Iris pigment epithelial cell (primary cell): ENCODE results near the gene RIMBP2.

Experiments used
- DNase-seq: peaks from one replicate; pipeline ENCODE4 v3.0.0-alpha.2; 2011; ENCODE audit warnings: low read depth

Gene RIMBP2

GRCh38 chr12:130366159-130366558, 349.9 kb downstream of the RIMBP2 start:
- no peak for DNase-seq

- no peak for DNase-seq
Observed at GRCh38 chr12:130364578-130364977, 351.5 kb downstream of the RIMBP2 start.

- DNase-seq, result no peak
Observed at GRCh38 chr12:130362060-130362459, 354.0 kb downstream of the RIMBP2 start.

DNA sequence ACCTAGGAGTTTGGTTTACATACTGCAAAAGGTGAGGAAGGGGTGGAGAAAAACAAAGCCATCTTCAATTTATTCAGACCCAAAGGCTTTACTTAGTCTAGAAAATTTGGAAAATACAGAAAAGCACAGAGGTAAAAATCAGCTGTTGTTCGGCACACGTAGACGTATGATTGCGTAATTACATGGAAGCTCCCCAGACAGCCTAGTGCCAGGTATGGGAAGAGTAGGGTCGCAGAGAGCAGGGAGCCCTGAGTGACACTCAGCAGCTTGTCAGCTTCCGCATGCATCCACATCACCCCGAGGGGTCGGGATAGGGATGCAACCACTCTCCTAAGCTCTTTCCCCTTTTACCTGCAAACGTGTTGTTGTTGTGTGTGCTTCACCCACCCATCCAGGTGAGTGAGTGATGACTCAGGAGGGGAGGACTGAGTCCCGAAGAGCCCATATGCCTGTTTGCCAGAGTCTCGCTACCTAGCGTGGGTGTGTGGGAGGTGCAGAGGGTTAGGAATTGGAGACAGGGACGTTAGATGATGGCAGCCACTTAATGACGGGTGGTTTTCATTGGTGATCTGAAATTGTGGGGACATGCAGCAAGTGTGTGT, 358.3 kb downstream of the RIMBP2 start:
- DNase-seq, result no peak

GRCh38 chr12:130357241-130357640, 358.9 kb downstream of the RIMBP2 start:
- DNase-seq, result no peak

GRCh38 chr12:130356222-130356621, 359.9 kb downstream of the RIMBP2 start:
- no peak for DNase-seq

- no peak for DNase-seq
Observed at GRCh38 chr12:130354407-130354806, 361.7 kb downstream of the RIMBP2 start.

GRCh38 chr12:130353081-130353480, 363.0 kb downstream of the RIMBP2 start:
- DNase-seq, result no peak

DNA sequence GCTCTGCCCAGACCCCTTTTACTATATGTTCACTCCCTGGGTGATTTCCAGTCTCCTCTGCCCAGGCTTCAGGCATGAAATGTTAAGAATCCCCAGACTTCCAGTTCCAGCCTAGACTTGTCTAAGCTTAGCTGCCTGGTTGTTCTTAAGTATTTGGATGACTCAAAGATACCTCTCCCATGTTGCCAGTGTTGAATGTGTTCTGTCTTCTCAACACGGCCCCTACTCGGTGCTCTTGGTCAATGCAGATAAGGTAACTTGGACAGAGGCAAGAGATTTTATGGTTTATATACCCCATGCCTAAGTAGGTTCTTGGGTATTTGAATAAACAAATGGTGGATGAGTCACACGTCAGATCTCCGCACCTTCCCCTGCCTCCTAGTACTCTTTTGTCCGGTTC, 364.8 kb downstream of the RIMBP2 start:
- DNase-seq, result no peak

DNA sequence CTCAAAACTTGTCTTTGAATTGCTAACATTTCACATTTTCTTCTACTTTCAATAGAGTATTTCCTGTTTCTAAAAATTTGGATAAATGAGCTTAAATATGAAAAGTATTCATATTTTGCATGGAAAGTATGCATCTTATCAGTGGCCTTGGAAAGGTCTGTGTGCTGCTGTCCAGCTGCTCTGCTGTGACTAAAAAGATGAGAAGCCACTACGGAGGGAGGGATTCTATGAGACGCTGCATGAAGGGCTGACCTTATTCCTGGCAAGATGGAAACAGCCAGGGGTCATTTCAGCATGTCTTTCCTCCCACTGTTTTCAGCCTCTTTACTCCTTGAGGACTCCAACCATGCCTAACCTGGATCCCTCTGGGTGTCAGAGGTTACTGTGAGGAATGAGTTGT, 365.4 kb downstream of the RIMBP2 start:
- no peak for DNase-seq

DNA sequence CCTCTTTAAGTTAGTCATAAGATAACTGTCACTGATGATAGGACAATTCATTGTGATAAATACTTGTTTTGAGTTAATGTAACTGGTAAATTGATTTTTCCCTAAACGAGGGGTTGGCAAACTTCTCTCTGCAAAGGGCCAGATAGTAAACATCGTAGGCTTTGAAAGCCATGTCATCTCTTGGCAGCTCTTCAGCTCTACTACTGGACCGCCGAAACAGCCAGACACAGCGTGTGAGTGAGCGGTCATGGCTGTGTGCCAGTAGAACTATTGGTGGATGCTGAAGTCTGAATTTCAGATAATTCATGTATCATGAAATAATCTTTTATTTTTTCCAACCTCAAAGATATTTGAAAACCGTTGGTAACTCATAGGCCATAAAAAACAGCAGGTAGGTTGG, 368.5 kb downstream of the RIMBP2 start:
- no peak for DNase-seq
